Skeletal muscle cell (primary cell): ENCODE measurements around the gene REEP6.
"Not testable (repeated sequence)": the region's sequence is repeated elsewhere in the genome, so short reads cannot be mapped to it uniquely, and the experiment has no call there.

ENCODE experiments used
- DNase-seq: peaks from one replicate; pipeline ENCODE4 v3.0.0-alpha.2; 2010; ENCODE audit warnings: low read depth
- H3K4me3 ChIP-seq: 2 replicates; pipeline ENCODE4 v1.5.1; 2011; ENCODE audit warnings: low read depth, mild to moderate bottlenecking, control low read depth, low read length, moderate library complexity

The REEP6 gene

DNA sequence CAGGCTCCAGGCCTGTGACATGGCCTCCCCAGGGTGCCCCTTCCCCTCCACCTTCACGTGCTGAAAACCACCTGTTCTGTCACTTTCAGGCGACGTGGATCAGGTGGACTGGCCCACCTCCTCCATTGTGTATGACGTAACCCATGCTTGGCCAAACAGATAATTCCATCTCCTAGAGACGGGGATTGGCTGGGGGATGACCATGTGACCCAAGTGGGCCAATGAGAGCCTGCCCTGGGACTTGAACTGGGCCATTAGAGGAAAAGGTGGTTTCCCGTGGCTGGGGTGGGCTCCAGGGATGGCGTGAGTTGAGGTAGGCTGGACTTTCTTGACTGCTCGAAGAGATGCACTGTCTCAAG is 25.4 kb downstream of the REEP6 start:
- H3K4me3 ChIP-seq = no peak overlapping the region
- DNase-seq = no peak

DNA sequence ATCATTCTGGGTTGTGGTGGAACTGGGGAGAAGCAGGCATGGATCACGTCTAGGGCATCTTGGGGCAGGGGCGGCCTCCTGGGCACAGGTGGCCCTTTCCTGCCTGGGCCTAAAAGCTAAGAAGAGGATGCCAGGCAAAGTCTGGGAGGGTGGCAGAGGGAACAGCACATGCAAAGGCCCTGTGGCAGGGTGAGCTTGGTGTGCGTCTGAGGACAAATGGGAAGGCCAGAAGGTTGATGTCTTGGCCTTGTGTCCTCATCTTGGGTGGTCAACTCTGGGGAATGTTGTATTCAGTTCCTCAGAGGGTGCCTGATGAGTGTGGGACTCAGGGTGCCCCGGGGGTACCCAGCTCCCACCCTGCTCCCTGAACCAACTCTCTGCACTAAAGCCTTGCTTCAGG is 27.5 kb downstream of the REEP6 start:
- H3K4me3 ChIP-seq = no peak overlapping the region

GRCh38 chr19:1519802-1520201 is 28.8 kb downstream of the REEP6 start:
- not testable (repeated sequence) for H3K4me3 ChIP-seq, DNase-seq

More for the DNA sequence above, 27.5 kb downstream of the REEP6 start:
- DNase-seq = no peak

GRCh38 chr19:1520203-1520780 is 29.3 kb downstream of the REEP6 start:
- DNase-seq = no peak
- H3K4me3 ChIP-seq = no peak overlapping the region

- H3K4me3 ChIP-seq = no peak overlapping the region
- DNase-seq = no peak
These were observed 30.7 kb downstream of the REEP6 start for GRCh38 chr19:1521636-1522035.

DNA sequence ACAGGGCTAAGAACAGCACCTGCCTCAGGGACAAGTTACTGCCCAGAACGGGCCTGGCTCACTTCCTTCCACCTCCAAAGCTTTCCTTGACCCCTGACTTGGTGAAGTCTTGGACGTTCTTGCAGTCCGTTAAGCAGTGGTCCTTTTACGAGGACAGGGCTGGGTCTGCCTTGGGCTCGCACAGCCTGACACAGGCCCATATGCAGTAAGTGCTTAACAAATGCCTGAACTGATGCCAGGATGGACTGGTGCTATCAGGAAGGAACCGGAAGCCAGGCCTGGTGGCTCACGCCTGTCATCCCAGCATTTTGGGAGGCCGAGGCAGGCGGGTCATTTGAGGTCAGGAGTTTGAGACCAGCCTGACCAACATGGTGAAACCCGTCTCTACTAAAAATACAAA is 31.1 kb downstream of the REEP6 start:
- no peak overlapping the region for H3K4me3 ChIP-seq
- DNase-seq = no peak

- no peak for DNase-seq
- H3K4me3 ChIP-seq = no peak overlapping the region
These were observed 31.9 kb downstream of the REEP6 start for GRCh38 chr19:1522838-1523237.

- no peak for DNase-seq
- H3K4me3 ChIP-seq = no peak within 1 kb of the TSS
These were observed 32.7 kb downstream of the REEP6 start, which contains the start of gene PLK5 for GRCh38 chr19:1523412-1524286. Gene PLK5, plus strand, starts transcription at chr19:1524077. Its CDS starts 2,920 bp downstream, at chr19:1526997.

DNA sequence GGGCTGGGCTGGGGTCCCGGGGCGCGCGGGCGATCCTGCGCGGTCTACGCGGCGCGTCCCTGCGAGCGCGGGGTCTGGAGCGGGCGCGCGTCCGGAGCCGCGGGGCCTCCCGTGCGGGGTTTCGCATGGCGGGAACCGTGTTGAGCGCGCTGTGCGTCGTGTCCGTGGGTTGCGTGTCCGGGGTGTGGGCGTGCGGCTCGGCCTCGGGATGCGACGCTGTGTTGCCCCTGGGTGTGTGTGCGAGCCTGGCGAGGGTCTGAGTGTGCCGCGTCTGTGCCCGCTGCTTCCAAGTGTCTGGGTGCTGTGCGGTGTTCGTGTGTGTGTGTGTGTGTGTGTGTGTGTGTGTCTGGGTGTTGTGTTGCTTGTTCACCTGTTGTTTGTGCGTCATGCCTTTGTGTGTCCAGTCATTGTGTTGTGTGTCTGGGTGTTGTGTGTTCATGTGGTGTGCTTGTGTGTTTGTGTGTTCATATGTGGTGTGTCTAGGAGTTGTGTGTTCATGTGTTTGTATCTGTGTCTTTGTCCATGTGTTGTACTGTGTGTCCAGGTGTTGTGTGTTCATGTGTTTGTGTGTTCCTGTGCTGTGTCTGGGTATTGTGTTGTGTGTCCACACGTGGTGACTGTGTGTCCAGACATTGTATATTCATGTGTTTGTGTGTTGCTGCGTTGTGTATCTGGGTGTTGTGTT is 33.4 kb downstream of the REEP6 start:
- no peak for DNase-seq
- H3K4me3 ChIP-seq = no peak overlapping the region

- no peak overlapping the region for H3K4me3 ChIP-seq
- no peak for DNase-seq
These were observed 34.0 kb downstream of the REEP6 start for GRCh38 chr19:1524972-1525325.

DNA sequence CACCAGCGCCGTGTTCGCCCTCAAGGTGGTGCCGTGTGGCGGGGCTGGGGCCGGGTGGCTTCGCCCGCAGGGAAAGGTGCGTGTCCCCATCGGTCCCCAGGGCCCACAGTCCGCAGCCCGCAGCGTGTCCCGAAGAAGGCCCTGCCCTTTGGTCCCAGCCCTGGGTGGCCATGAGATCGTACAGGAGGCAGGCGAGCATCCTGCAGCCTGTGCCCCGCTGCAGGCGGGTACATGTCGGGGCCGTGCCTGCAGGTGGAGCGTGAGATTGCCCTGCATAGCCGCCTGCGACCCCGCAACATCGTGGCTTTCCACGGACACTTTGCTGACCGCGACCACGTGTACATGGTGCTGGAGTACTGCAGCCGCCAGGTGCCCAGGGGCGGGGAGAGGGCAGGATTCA is 34.4 kb downstream of the REEP6 start:
- DNase-seq = no peak
- no peak overlapping the region for H3K4me3 ChIP-seq

GRCh38 chr19:1526066-1526778 is 35.2 kb downstream of the REEP6 start:
- DNase-seq = no peak
- no peak overlapping the region for H3K4me3 ChIP-seq

DNA sequence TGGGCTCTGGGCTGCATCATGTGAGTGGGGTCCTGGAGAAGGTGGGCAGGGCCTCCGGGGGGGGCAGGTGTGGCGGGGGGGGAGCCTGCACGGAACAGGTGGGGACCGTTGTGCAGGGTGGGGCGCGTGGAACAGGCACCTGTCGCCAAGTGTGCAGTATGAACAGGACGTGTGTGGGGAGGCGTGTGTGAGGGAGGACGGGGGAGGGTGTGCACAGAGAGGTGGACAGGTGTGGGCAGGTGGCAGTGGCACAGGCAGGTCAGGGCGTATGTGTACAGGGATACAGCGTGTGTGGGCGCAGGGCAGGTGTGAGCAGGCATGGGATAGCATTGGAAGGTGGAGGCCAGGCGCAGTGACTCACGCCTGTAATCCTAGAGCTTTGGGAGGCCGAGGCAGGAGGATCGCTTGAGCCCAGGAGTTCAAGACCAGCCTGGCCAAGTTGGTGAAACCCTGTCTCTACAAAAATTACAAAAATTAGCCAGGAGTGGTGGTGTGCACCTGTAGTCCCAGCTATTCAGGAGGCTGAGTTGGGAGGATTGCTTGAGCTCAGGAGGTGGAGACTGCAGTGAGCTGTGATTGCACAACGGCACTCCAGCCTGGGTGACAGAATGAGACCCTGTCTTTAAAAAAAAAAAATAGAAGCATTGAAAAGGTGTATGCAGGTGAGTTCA is 36.1 kb downstream of the REEP6 start:
- H3K4me3 ChIP-seq = no peak overlapping the region
- no peak for DNase-seq

GRCh38 chr19:1527650-1528309 is 36.8 kb downstream of the REEP6 start:
- H3K4me3 ChIP-seq = no peak overlapping the region
- DNase-seq = no peak

DNA sequence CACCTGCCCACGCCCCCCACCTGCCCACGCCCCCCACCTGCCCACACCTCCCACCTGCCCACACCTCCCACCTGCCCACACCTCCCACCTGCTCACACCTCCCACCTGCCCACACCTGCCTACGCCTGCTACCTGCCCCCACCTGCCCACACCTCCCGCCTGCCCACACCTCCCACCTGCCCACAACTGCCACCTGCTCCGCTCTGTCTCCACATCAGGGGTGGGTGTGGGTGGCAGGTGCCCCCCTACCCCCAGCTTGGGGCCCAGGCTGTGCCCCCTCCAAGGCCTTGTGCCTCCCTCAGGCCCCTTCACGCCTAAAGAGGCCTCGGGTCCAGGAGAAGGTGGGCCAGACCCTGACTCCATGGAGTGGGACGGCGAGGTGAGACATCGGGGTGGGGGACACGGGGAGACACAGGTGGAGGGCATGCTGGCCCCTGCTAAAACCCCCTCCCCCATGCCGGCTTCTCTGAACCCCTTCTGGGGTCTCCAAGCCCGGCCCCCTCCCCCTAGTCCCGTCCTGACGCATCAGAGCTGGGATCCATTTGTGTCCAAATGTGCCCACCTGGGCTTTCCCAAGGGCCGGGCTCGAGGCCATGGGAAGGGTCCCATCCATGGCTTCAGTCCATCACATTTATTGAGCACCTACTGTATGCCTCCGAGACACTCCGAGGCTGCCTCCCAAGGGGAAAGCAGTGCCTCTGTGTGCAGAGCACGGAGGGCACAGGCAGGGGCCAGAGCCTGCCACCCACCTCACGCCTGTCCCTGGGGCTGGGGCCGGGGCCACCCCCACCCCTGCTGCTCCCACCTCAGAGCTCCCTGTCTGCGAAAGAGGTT is 37.8 kb downstream of the REEP6 start:
- no peak for DNase-seq
- no peak overlapping the region for H3K4me3 ChIP-seq

GRCh38 chr19:1529430-1529816 is 38.4 kb downstream of the REEP6 start:
- DNase-seq = no peak
- no peak overlapping the region for H3K4me3 ChIP-seq

- DNase-seq, H3K4me3 ChIP-seq: not testable (repeated sequence)
These were observed 39.9 kb downstream of the REEP6 start for GRCh38 chr19:1530856-1531255.

GRCh38 chr19:1531587-1531986 is 40.6 kb downstream of the REEP6 start:
- no peak for DNase-seq
- H3K4me3 ChIP-seq = no peak overlapping the region
